ENCODE data around the gene ERCC4.

ERCC4 gene

GRCh38 chr16:13948086-13948485, 28.1 kb downstream of the ERCC4 start:
- TF ChIP-seq CTCF (conservative IDR thresholded peaks at IDR 0.05) (no peak), ZFX (IDR thresholded peaks at IDR 0.05) (no peak)
- H3K27ac ChIP-seq, result no peak overlapping the region

DNA sequence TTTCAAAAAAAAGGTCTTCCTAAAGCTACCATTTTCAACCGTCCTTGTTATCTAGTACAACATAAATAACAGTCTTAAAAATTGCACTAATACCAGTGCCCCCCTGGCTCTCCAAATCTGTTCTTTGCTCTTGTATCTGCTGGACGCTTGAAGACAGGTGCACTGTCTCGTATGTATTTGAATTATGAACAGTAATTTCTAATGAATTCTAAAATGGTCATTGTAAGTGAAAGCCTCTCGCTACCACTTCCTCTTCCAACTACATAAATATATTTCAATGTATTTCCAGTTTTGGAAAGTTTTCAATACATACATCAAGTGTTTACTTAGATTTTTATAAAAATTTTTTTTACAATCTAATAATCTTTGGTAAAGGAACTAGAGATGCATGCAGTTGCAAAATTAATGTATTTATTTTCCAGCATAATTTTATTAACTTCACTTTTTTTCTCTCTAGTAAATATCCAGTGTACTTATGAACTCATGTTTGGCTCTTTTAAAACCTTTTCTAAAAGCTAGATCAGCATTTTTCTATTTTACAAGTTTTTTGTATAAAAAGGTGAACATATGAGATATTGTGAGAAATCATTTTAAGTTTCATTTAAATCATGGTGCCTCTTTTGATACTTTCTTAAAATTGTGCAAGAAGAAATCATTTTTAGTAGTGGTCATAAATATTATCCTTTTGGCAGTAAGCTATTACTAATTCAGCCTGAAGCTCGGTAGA, 31.0 kb downstream of the ERCC4 start:
- no peak overlapping the region for H3K27ac ChIP-seq
- no peak for TF ChIP-seq CTCF (conservative IDR thresholded peaks at IDR 0.05)
- no peak for TF ChIP-seq ZFX (IDR thresholded peaks at IDR 0.05)

DNA sequence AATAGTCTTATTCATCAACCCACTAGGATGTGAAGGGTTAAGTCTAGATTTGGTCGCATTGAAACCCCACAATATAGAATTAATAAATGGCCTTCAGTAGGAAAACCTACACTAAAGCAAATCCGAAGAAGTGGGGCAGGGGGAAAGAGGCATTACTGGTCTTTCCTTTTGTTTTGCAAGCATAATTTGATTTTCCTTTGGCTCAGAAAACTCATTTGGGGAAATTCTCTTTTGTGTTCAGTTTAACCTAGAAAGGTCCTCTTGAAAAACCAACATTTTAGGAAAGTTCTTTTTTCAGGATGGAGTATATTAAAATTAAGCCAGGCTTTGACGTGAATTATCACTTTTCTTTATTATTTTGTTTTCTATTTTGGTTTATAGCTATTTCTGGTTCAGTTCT, 31.7 kb downstream of the ERCC4 start:
- no peak for TF ChIP-seq ZFX (IDR thresholded peaks at IDR 0.05)
- no peak for TF ChIP-seq CTCF (conservative IDR thresholded peaks at IDR 0.05)
- H3K27ac ChIP-seq, result no peak overlapping the region

GRCh38 chr16:13953501-13953900, 33.5 kb downstream of the ERCC4 start:
- no peak for TF ChIP-seq CTCF (conservative IDR thresholded peaks at IDR 0.05)
- TF ChIP-seq ZFX (IDR thresholded peaks at IDR 0.05), result no peak
- H3K27ac ChIP-seq, result no peak overlapping the region

- no peak overlapping the region; the same call in 1 of the 2 replicates for H3K27ac ChIP-seq
- no peak for TF ChIP-seq ZFX (IDR thresholded peaks at IDR 0.05)
- TF ChIP-seq CTCF (conservative IDR thresholded peaks at IDR 0.05), result no peak
Observed at GRCh38 chr16:13956635-13957196, 36.8 kb downstream of the ERCC4 start.

GRCh38 chr16:13957197-13958078, 37.5 kb downstream of the ERCC4 start:
- H3K27ac ChIP-seq, result peak overlapping the region; percentile 63
- TF ChIP-seq CTCF (conservative IDR thresholded peaks at IDR 0.05), result no peak
- TF ChIP-seq ZFX (IDR thresholded peaks at IDR 0.05), result no peak

DNA sequence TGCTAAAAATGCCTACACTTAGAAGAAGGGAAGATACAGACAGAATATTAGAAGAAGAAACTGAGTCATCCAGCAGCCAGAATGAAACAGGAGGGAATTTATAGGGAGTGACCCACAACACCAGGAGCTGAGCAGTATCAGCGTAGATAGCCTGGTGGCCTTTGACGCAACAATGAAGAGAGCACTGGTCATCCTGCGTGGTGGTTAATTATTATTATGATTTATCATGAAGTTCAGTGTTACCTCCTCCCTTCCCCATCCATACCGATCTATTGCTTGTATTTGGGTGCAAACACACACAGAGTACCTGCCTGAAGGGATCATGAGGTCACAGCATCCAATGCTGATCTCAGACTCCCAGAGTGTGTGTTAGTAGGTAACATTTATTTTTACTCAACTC, 38.5 kb downstream of the ERCC4 start:
- TF ChIP-seq CTCF (conservative IDR thresholded peaks at IDR 0.05) (no peak), ZFX (IDR thresholded peaks at IDR 0.05) (no peak)
- H3K27ac ChIP-seq, result no peak overlapping the region
